Activated CD4-positive, alpha-beta T cell treated with anti-CD3 and anti-CD28 coated beads, Interleukin-2, amount 10 ng/mL, durations not matched to agents 7 days and 5 days (primary cell): ENCODE data around the gene EOLA2. TPM values are rescaled to one million over a fixed set of nuclear protein-coding genes. Genes with fewer than 3 reads are reported as not detected.
"Not testable (repeated sequence)": the region's sequence is repeated elsewhere in the genome, so short reads cannot be mapped to it uniquely, and the experiment has no call there.

ENCODE experiments used
- CTCF ChIA-PET: fragments of 350-600 bp; sonication (Branson Sonifier 250); formaldehyde crosslinking; loops from one replicate; lab custom pipeline; 2021; ENCODE audit warnings: antibody characterized with exemption; lab: Charles Lee
- POLR2A ChIA-PET: fragments of 350-600 bp; sonication (Branson Sonifier 250); formaldehyde crosslinking; loops from one replicate; lab custom pipeline; 2021; ENCODE audit warnings: antibody characterized with exemption; lab: Charles Lee
- DNase-seq: peaks from one replicate; pipeline ENCODE4 v3.0.0-alpha.2; 2020
- H3K27ac Mint-ChIP-seq: one replicate; pipeline ENCODE4 v1.8.0; 2021; ENCODE audit warnings: mild to moderate bottlenecking, moderate library complexity, mixed read lengths
- H3K27me3 Mint-ChIP-seq: one replicate; pipeline ENCODE4 v1.8.0; 2021; ENCODE audit warnings: mixed read lengths
- H3K36me3 Mint-ChIP-seq: one replicate; pipeline ENCODE4 v1.8.0; 2021; ENCODE audit warnings: low read depth, mixed read lengths
- H3K4me1 Mint-ChIP-seq: one replicate; pipeline ENCODE4 v1.8.0; 2021; ENCODE audit warnings: mixed read lengths
- H3K4me3 Mint-ChIP-seq: one replicate; pipeline ENCODE4 v1.8.0; 2021; ENCODE audit warnings: mild to moderate bottlenecking, moderate library complexity, mixed read lengths
- H3K9me3 Mint-ChIP-seq: one replicate; pipeline ENCODE4 v1.8.0; 2021; ENCODE audit warnings: mixed read lengths
- total RNA-seq, 2 experiments: library from RNA; stranded (reverse); gene quantifications; one replicate each; pipeline ENCODE4 v1.2.3, GENCODE V29; 2021

Gene EOLA2
- total RNA-seq, 2 experiments from 2014 or later = 22.6 to 25.4 TPM

GRCh38 chrX:149898554-149898953 is 39.7 kb downstream of the EOLA2 start:
- Mint-ChIP-seq H3K4me1 (peaks cover 3% of the 10 kb centered on the region), H3K27me3 (no peaks in the 10 kb centered on the region), H3K9me3 (no peaks in the 10 kb centered on the region), H3K4me3 (no peak overlapping the region), H3K36me3 (no peaks in the 10 kb centered on the region), H3K27ac (no peak overlapping the region)
- ChIA-PET POLR2A (no interaction called here), CTCF (interaction anchor here (1.2 kb wide), 1 partner anchor 18 kb away, joined by 4 read pairs; no protein-coding TSS in a partner anchor)
- DNase-seq = no peak

GRCh38 chrX:149890828-149891227 is 47.5 kb downstream of the EOLA2 start:
- DNase-seq, H3K27me3 Mint-ChIP-seq, POLR2A ChIA-PET, H3K4me3 Mint-ChIP-seq, H3K27ac Mint-ChIP-seq, H3K36me3 Mint-ChIP-seq, H3K4me1 Mint-ChIP-seq, H3K9me3 Mint-ChIP-seq, CTCF ChIA-PET: not testable (repeated sequence)

Other genes starting within 250 kb of the EOLA2 start
- not detected for gene MAGEA11, start 226.4 kb downstream of the EOLA2 start, total RNA-seq
- gene HSFX1, start 164.4 kb downstream of the EOLA2 start, total RNA-seq = under 1 TPM; 0.60 to 0.89 TPM
- gene MAGEA9, start 156.6 kb downstream of the EOLA2 start, total RNA-seq = not detected
- gene MAGEA8, start 57.3 kb downstream of the EOLA2 start, total RNA-seq = not detected
- gene HSFX4, start 8.9 kb downstream of the EOLA2 start, total RNA-seq = not detected